KMS-11 (cell line): ENCODE measurements around the gene ABCD2.

Experiments
- H2AFZ ChIP-seq: fragments of 200-600 bp; sonication (generic); 2 replicates; pipeline ENCODE4 v1.6.1; 2016; ENCODE audit warnings: antibody characterized with exemption, mixed run types, low read depth
- H3K27ac ChIP-seq: fragments of 200-600 bp; sonication (generic); 2 replicates; pipeline ENCODE4 v1.6.1; 2016; ENCODE audit warnings: mild to moderate bottlenecking, mixed run types
- H3K27me3 ChIP-seq: fragments of 200-600 bp; sonication (generic); 2 replicates; pipeline ENCODE4 v1.6.1; 2017; ENCODE audit warnings: mild to moderate bottlenecking, low read depth, mixed run types, moderate library complexity; ENCODE audit not compliant: insufficient read depth
- H3K36me3 ChIP-seq: fragments of 200-600 bp; sonication (generic); 2 replicates; pipeline ENCODE4 v1.6.1; 2017; ENCODE audit warnings: mild to moderate bottlenecking, mixed run types; ENCODE audit not compliant: insufficient read depth
- H3K4me1 ChIP-seq: fragments of 200-600 bp; sonication (generic); 2 replicates; pipeline ENCODE4 v1.6.1; 2016; ENCODE audit warnings: mild to moderate bottlenecking, low read depth, mixed run types; ENCODE audit not compliant: poor library complexity, severe bottlenecking
- H3K4me2 ChIP-seq: fragments of 200-600 bp; sonication (generic); 2 replicates; pipeline ENCODE4 v1.7.0; 2016; ENCODE audit warnings: mild to moderate bottlenecking, mixed run types
- H3K4me3 ChIP-seq: fragments of 200-600 bp; sonication (generic); IDR thresholded peaks from 2 replicates; pipeline ENCODE4 v1.6.1; 2017; ENCODE audit warnings: low read depth, low read length, mixed read lengths; ENCODE audit not compliant: insufficient read depth
- H3K79me2 ChIP-seq: fragments of 200-600 bp; sonication (generic); 2 replicates; pipeline ENCODE4 v1.6.1; 2016; ENCODE audit warnings: low read depth, mixed run types; ENCODE audit not compliant: insufficient read depth
- H3K9ac ChIP-seq: fragments of 200-600 bp; sonication (generic); 2 replicates; pipeline ENCODE4 v1.6.1; 2016; ENCODE audit warnings: mild to moderate bottlenecking, mixed run types
- H4K20me1 ChIP-seq: fragments of 200-600 bp; sonication (generic); 2 replicates; pipeline ENCODE4 v1.6.1; 2016; ENCODE audit warnings: mild to moderate bottlenecking, mixed run types; ENCODE audit not compliant: insufficient read depth
- TF ChIP-seq, protein P1 (sequence below): fragments of 200-600 bp; sonication (generic); conservative IDR thresholded peaks from 2 replicates; pipeline ENCODE4 v1.6.1; 2017; ENCODE audit warnings: low read depth, mild to moderate bottlenecking, antibody characterized with exemption, low read length, moderate library complexity, mixed read lengths

The ABCD2 gene

DNA sequence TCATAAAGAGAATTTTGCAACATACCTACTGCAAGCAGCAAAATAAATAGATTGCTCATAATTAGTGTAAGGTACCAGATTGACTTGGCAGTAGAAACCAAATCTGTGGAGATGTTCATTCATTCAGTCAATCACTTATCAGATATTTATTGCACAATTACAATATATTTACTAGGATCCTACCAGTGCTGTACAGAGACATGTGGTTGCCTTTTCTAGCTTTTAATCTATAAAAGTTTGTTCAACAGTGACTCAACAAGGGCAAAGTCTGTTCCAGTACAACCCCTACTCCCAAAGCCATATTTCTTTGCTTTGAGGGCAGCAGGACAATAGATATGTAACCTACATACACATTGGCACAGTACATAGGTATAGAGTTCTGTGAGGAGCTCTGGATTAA, 27.3 kb downstream of the ABCD2 start:
- TF ChIP-seq, protein P1, sequence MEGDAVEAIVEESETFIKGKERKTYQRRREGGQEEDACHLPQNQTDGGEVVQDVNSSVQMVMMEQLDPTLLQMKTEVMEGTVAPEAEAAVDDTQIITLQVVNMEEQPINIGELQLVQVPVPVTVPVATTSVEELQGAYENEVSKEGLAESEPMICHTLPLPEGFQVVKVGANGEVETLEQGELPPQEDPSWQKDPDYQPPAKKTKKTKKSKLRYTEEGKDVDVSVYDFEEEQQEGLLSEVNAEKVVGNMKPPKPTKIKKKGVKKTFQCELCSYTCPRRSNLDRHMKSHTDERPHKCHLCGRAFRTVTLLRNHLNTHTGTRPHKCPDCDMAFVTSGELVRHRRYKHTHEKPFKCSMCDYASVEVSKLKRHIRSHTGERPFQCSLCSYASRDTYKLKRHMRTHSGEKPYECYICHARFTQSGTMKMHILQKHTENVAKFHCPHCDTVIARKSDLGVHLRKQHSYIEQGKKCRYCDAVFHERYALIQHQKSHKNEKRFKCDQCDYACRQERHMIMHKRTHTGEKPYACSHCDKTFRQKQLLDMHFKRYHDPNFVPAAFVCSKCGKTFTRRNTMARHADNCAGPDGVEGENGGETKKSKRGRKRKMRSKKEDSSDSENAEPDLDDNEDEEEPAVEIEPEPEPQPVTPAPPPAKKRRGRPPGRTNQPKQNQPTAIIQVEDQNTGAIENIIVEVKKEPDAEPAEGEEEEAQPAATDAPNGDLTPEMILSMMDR: no peak
- Histone ChIP-seq H4K20me1 (no peaks in the 10 kb centered on the region), H3K36me3 (no peaks in the 10 kb centered on the region), H3K4me3 (no peak overlapping the region), H3K27ac (no peak overlapping the region), H3K4me1 (peaks cover 23% of the 10 kb centered on the region), H3K4me2 (no peak overlapping the region), H3K9ac (no peak overlapping the region), H3K27me3 (no peaks in the 10 kb centered on the region), H2AFZ (no peak overlapping the region), H3K79me2 (no peaks in the 10 kb centered on the region)

GRCh38 chr12:39588348-39588747, 31.3 kb downstream of the ABCD2 start:
- Histone ChIP-seq H3K4me2 (no peak overlapping the region), H3K4me3 (no peak overlapping the region), H2AFZ (no peak overlapping the region), H3K27me3 (no peaks in the 10 kb centered on the region), H3K4me1 (no peaks in the 10 kb centered on the region), H3K9ac (no peak overlapping the region), H3K79me2 (no peaks in the 10 kb centered on the region), H3K27ac (no peak overlapping the region), H3K36me3 (no peaks in the 10 kb centered on the region), H4K20me1 (no peaks in the 10 kb centered on the region)
- TF ChIP-seq, protein P1: no peak

- Histone ChIP-seq H4K20me1 (no peaks in the 10 kb centered on the region), H3K4me2 (no peak overlapping the region), H3K4me1 (peaks cover 10% of the 10 kb centered on the region), H3K27ac (no peak overlapping the region), H3K4me3 (no peak overlapping the region), H2AFZ (no peak overlapping the region), H3K36me3 (no peaks in the 10 kb centered on the region), H3K9ac (no peak overlapping the region), H3K79me2 (no peaks in the 10 kb centered on the region), H3K27me3 (no peaks in the 10 kb centered on the region)
- TF ChIP-seq, protein P1: no peak
Observed at GRCh38 chr12:39587225-39587624, 32.4 kb downstream of the ABCD2 start.

DNA sequence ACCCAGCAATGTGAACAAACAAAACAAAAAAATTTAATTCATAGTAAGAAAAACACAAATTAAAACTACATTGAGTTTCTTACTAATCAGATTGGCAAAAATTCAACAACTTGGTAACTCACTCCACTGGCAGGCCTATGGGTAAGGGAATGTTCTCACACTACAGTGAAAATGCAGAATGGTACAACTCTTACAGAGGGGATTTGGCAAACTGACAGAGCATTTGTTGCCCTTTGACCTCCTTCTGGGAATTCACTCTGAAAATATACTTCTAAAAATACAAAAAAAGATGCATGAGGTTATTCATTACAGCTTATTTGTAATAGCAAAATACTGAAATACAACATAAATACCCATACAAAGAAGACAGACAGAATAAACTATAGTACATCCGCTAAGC, 32.8 kb downstream of the ABCD2 start:
- TF ChIP-seq, protein P1: no peak
- Histone ChIP-seq H3K36me3 (no peaks in the 10 kb centered on the region), H3K4me1 (peaks cover 10% of the 10 kb centered on the region), H3K4me3 (no peak overlapping the region), H3K4me2 (no peak overlapping the region), H3K9ac (no peak overlapping the region), H3K27ac (no peak overlapping the region), H2AFZ (no peak overlapping the region), H3K79me2 (no peaks in the 10 kb centered on the region), H3K27me3 (no peaks in the 10 kb centered on the region), H4K20me1 (no peaks in the 10 kb centered on the region)

- H3K27ac ChIP-seq: no peak overlapping the region
- H3K4me2 ChIP-seq: no peak overlapping the region
- H3K79me2 ChIP-seq: no peaks in the 10 kb centered on the region
- no peaks in the 10 kb centered on the region for H4K20me1 ChIP-seq
- H2AFZ ChIP-seq: no peak overlapping the region
- no peak overlapping the region for H3K9ac ChIP-seq
- no peaks in the 10 kb centered on the region for H3K27me3 ChIP-seq
- no peaks in the 10 kb centered on the region for H3K36me3 ChIP-seq
- TF ChIP-seq, protein P1: no peak
- peaks cover 10% of the 10 kb centered on the region for H3K4me1 ChIP-seq
- no peak overlapping the region for H3K4me3 ChIP-seq
Observed at GRCh38 chr12:39581592-39581991, 38.0 kb downstream of the ABCD2 start.
